WTC11 (cell line): ENCODE data around the gene SUDS3. TPM values are rescaled to one million over a fixed set of nuclear protein-coding genes. Genes with fewer than 3 reads are reported as not detected.

ENCODE experiments used
- ATAC-seq: fragments of 200-7000 bp; cut with Tn5 transposase; 2 replicates; pipeline ENCODE4 v1.10.0; 2021; ENCODE audit warnings: mild to moderate bottlenecking, moderate library complexity
- CTCF ChIA-PET: fragments of 300-600 bp; sonication (Branson Sonifier 250); formaldehyde crosslinking; loops from one replicate; lab custom pipeline; 2021; ENCODE audit warnings: antibody characterized with exemption; lab: Charles Lee
- POLR2A ChIA-PET: fragments of 350-600 bp; sonication (Branson Sonifier 250); formaldehyde crosslinking; loops from one replicate; lab custom pipeline; 2021; ENCODE audit warnings: antibody characterized with exemption; lab: Charles Lee
- DNase-seq: peaks from one replicate; pipeline ENCODE4 v3.0.0; 2021; ENCODE audit warnings: low spot score
- H3K27ac Mint-ChIP-seq: 2 replicates; pipeline ENCODE4 v1.8.0; 2021; ENCODE audit warnings: mixed read lengths
- H3K27me3 Mint-ChIP-seq: 2 replicates; pipeline ENCODE4 v1.8.0; 2021; ENCODE audit warnings: low read depth, mild to moderate bottlenecking, moderate library complexity, mixed read lengths
- H3K36me3 Mint-ChIP-seq: 2 replicates; pipeline ENCODE4 v1.8.0; 2021; ENCODE audit warnings: mixed read lengths
- H3K4me1 Mint-ChIP-seq: 2 replicates; pipeline ENCODE4 v1.8.0; 2022; ENCODE audit warnings: mixed read lengths
- H3K4me3 Mint-ChIP-seq: 2 replicates; pipeline ENCODE4 v1.8.0; 2021; ENCODE audit warnings: mild to moderate bottlenecking, moderate library complexity, mixed read lengths
- H3K9me3 Mint-ChIP-seq: 2 replicates; pipeline ENCODE4 v1.8.0; 2021; ENCODE audit warnings: mixed read lengths
- ATF2 ChIP-seq: sonication (generic); formaldehyde crosslinking; IDR thresholded peaks from 2 replicates; pipeline ENCODE4 v1.8.1; 2022; ENCODE audit warnings: low read depth, missing genetic modification reagents, borderline replicate concordance
- E2F5 ChIP-seq: sonication (generic); formaldehyde crosslinking; IDR thresholded peaks from 2 replicates; pipeline ENCODE4 v1.8.1; 2022; ENCODE audit warnings: mild to moderate bottlenecking, moderate library complexity, missing genetic modification reagents
- GTF2I ChIP-seq: fragments of 250-450 bp; sonication (Bioruptor Pico); conservative IDR thresholded peaks from 2 replicates; pipeline ENCODE4 v1.4.0; 2021; ENCODE audit warnings: mild to moderate bottlenecking
- IRF1 ChIP-seq: sonication (generic); formaldehyde crosslinking; IDR thresholded peaks from 2 replicates; pipeline ENCODE4 v1.8.0; 2023; ENCODE audit warnings: missing genetic modification reagents
- JAZF1 ChIP-seq: fragments of 250-450 bp; sonication (Bioruptor Pico); IDR thresholded peaks from 2 replicates; pipeline ENCODE4 v1.9.0; 2021; ENCODE audit warnings: moderate library complexity, mild to moderate bottlenecking, inconsistent platforms
- MAX ChIP-seq: sonication (generic); formaldehyde crosslinking; IDR thresholded peaks from 2 replicates; pipeline ENCODE4 v1.8.0; 2022; ENCODE audit warnings: mild to moderate bottlenecking, missing genetic modification reagents
- MYBL2 ChIP-seq: sonication (generic); formaldehyde crosslinking; IDR thresholded peaks from 2 replicates; pipeline ENCODE4 v1.8.1; 2023; ENCODE audit warnings: mild to moderate bottlenecking, moderate library complexity, missing genetic modification reagents
- NFATC4 ChIP-seq: fragments of 250-450 bp; sonication (Bioruptor Pico); IDR thresholded peaks from 2 replicates; pipeline ENCODE4 v1.9.0; 2021; ENCODE audit warnings: mild to moderate bottlenecking
- NFYB ChIP-seq: sonication (generic); formaldehyde crosslinking; conservative IDR thresholded peaks from 2 replicates; pipeline ENCODE4 v1.8.0; 2022; ENCODE audit warnings: low read depth, missing genetic modification reagents
- NR1H2 ChIP-seq: sonication (generic); formaldehyde crosslinking; IDR thresholded peaks from 2 replicates; pipeline ENCODE4 v1.9.0; 2021; ENCODE audit warnings: mild to moderate bottlenecking, moderate library complexity, missing genetic modification reagents
- NR2C2 ChIP-seq: sonication (generic); formaldehyde crosslinking; IDR thresholded peaks from 2 replicates; pipeline ENCODE4 v1.8.0; 2022; ENCODE audit warnings: mild to moderate bottlenecking, missing genetic modification reagents
- NR3C1 ChIP-seq: sonication (generic); formaldehyde crosslinking; conservative IDR thresholded peaks from 2 replicates; pipeline ENCODE4 v1.8.1; 2023; ENCODE audit warnings: low read depth, mild to moderate bottlenecking, missing genetic modification reagents
- SP1 ChIP-seq: sonication (generic); formaldehyde crosslinking; conservative IDR thresholded peaks from 2 replicates; pipeline ENCODE4 v1.8.1; 2022; ENCODE audit warnings: missing genetic modification reagents
- TEAD4 ChIP-seq: sonication (generic); formaldehyde crosslinking; IDR thresholded peaks from 2 replicates; pipeline ENCODE4 v1.8.0; 2022; ENCODE audit warnings: mild to moderate bottlenecking, missing genetic modification reagents
- ZBTB21 ChIP-seq: sonication (generic); formaldehyde crosslinking; IDR thresholded peaks from 2 replicates; pipeline ENCODE4 v1.8.1; 2023; ENCODE audit warnings: mild to moderate bottlenecking, missing genetic modification reagents, borderline replicate concordance
- ZMAT4 ChIP-seq: fragments of 250-450 bp; sonication (Bioruptor Pico); IDR thresholded peaks from 2 replicates; pipeline ENCODE4 v1.9.0; 2021; ENCODE audit warnings: mild to moderate bottlenecking
- ZNF219 ChIP-seq: sonication (generic); formaldehyde crosslinking; IDR thresholded peaks from 2 replicates; pipeline ENCODE4 v1.8.0; 2023; ENCODE audit warnings: missing genetic modification reagents, mild to moderate bottlenecking, borderline replicate concordance
- ZNF532 ChIP-seq: fragments of 250-450 bp; sonication (Bioruptor Pico); IDR thresholded peaks from 2 replicates; pipeline ENCODE4 v1.9.0; 2021; ENCODE audit warnings: mild to moderate bottlenecking, borderline replicate concordance
- total RNA-seq: library from RNA; stranded (reverse); gene quantifications from 3 replicates; pipeline ENCODE4 v1.2.3, GENCODE V29; 2021

SUDS3 gene
- total RNA-seq, 1 experiment from 2014 or later, result 63.9 TPM

GRCh38 chr12:118336123-118336522 lies 40.2 kb upstream of the SUDS3 start (continued):
- no peak for TF ChIP-seq NR1H2 (CRISPR knock-in tag)
- TF ChIP-seq MAX (CRISPR knock-in tag), result no peak
- TF ChIP-seq SP1 (CRISPR knock-in tag), result no peak
- TF ChIP-seq NR3C1 (CRISPR knock-in tag), result no peak
- no peak for TF ChIP-seq NR2C2 (CRISPR knock-in tag)

GRCh38 chr12:118337194-118337838 lies 39.0 kb upstream of the SUDS3 start:
- POLR2A ChIA-PET, result no interaction called here
- Mint-ChIP-seq H3K4me3 (no peak overlapping the region), H3K27ac (no peak overlapping the region), H3K27me3 (no peaks in the 10 kb centered on the region), H3K4me1 (peaks cover 6% of the 10 kb centered on the region), H3K36me3 (no peaks in the 10 kb centered on the region), H3K9me3 (no peaks in the 10 kb centered on the region)
- TF ChIP-seq TEAD4 (CRISPR knock-in tag), result no peak
- TF ChIP-seq ZMAT4 (CRISPR knock-in tag), result no peak
- TF ChIP-seq E2F5 (CRISPR knock-in tag), result no peak
- TF ChIP-seq IRF1 (CRISPR knock-in tag), result no peak
- no peak for TF ChIP-seq ZBTB21
- no peak for TF ChIP-seq JAZF1 (CRISPR knock-in tag)
- no peak for TF ChIP-seq NFATC4
- TF ChIP-seq GTF2I, result no peak
- TF ChIP-seq ZNF219 (CRISPR knock-in tag), result no peak
- no peak for TF ChIP-seq ZNF532 (CRISPR knock-in tag)
- no peak for TF ChIP-seq NFYB
- TF ChIP-seq ATF2, result no peak
- TF ChIP-seq MAX (CRISPR knock-in tag), result no peak
- no peak for TF ChIP-seq MYBL2 (CRISPR knock-in tag)
- no peak for DNase-seq
- ATAC-seq, result no peak
- CTCF ChIA-PET, result interaction anchor here (1.3 kb wide), 1 partner anchor 41 kb away, joined by 3 read pairs; no protein-coding TSS in a partner anchor
